ENCODE measurements around the gene LCN12. TPM values are rescaled to one million over a fixed set of nuclear protein-coding genes. Genes with fewer than 3 reads are reported as not detected.

LCN12 gene
- total and polyA plus RNA-seq, 2 donors (not counting 1 experiment from before 2014, with no cell fraction given) = 0.17 TPM; not detected in 1

- H3K9ac ChIP-seq (ENCODE audit: insufficient read depth, low read length) = no peak overlapping the region
- TF ChIP-seq EZH2 (IDR thresholded peaks at IDR 0.05; ENCODE audit: low read length, missing control alignments) = no peak
- no peak overlapping the region for H3K4me2 ChIP-seq (ENCODE audit: extremely low read depth, insufficient read depth, low read length)
- DNase-seq (ENCODE audit: low read depth in 2 of 2) = no peak
- H3K9me3 ChIP-seq (ENCODE audit: control insufficient read depth, insufficient read depth, low read depth, low read length) = no peaks in the 10 kb centered on the region
- H3K36me3 ChIP-seq (ENCODE audit: control insufficient read depth, insufficient read depth, low read length) = peaks cover 10% of the 10 kb centered on the region
- no peaks in the 10 kb centered on the region for H3K27me3 ChIP-seq (ENCODE audit: control insufficient read depth, insufficient read depth, low read length)
- peaks cover 2% of the 10 kb centered on the region for H3K4me1 ChIP-seq (ENCODE audit: control insufficient read depth, extremely low read depth, insufficient read depth, low read length)
- no peaks in the 10 kb centered on the region for H4K20me1 ChIP-seq (ENCODE audit: control insufficient read depth, extremely low read depth, insufficient read depth, low read length)
- H3K27ac ChIP-seq (ENCODE audit: insufficient read depth, low read length) = no peak overlapping the region
- no peak overlapping the region for H2AFZ ChIP-seq (ENCODE audit: low read length)
- H3K4me3 ChIP-seq (replicated peaks in 1 of 4; ENCODE audit: control extremely low read depth in 1 of 4, insufficient read depth in 1 of 4, low read depth in 3 of 4, low read length in 4 of 4) = no peak overlapping the region
- peaks cover 17% of the 10 kb centered on the region for H3K79me2 ChIP-seq (ENCODE audit: control insufficient read depth, insufficient read depth, low read length)
These were observed 4.8 kb upstream of the LCN12 start for GRCh38 chr9:136947028-136947891.

GRCh38 chr9:136947955-136948510 is 4.0 kb upstream of the LCN12 start:
- Histone ChIP-seq H3K4me1 (ENCODE audit: control insufficient read depth, extremely low read depth, insufficient read depth, low read length) (peaks cover 2% of the 10 kb centered on the region), H3K4me3 (replicated peaks in 1 of 4; ENCODE audit: control extremely low read depth in 1 of 4, insufficient read depth in 1 of 4, low read depth in 3 of 4, low read length in 4 of 4) (no peak overlapping the region), H2AFZ (ENCODE audit: low read length) (no peak overlapping the region), H3K9ac (ENCODE audit: insufficient read depth, low read length) (no peak overlapping the region), H3K4me2 (ENCODE audit: extremely low read depth, insufficient read depth, low read length) (peak overlapping the region; percentile 32), H3K27ac (ENCODE audit: insufficient read depth, low read length) (no peak overlapping the region), H3K36me3 (ENCODE audit: control insufficient read depth, insufficient read depth, low read length) (peaks cover 3% of the 10 kb centered on the region), H3K79me2 (ENCODE audit: control insufficient read depth, insufficient read depth, low read length) (peaks cover 10% of the 10 kb centered on the region), H3K9me3 (ENCODE audit: control insufficient read depth, insufficient read depth, low read depth, low read length) (no peaks in the 10 kb centered on the region), H3K27me3 (ENCODE audit: control insufficient read depth, insufficient read depth, low read length) (no peaks in the 10 kb centered on the region), H4K20me1 (ENCODE audit: control insufficient read depth, extremely low read depth, insufficient read depth, low read length) (no peaks in the 10 kb centered on the region)
- TF ChIP-seq CTCF (conservative IDR thresholded peaks at IDR 0.05 in 1 of 2, IDR thresholded peaks at IDR 0.05 in 1 of 2; ENCODE audit: low read depth in 1 of 2, low read length in 2 of 2) = peak; percentile 47 to 53
- TF ChIP-seq EZH2 (IDR thresholded peaks at IDR 0.05; ENCODE audit: low read length, missing control alignments) = no peak
- peak in 1 of 2 donors; percentile 37 for DNase-seq (ENCODE audit: low read depth in 2 of 2)

DNA sequence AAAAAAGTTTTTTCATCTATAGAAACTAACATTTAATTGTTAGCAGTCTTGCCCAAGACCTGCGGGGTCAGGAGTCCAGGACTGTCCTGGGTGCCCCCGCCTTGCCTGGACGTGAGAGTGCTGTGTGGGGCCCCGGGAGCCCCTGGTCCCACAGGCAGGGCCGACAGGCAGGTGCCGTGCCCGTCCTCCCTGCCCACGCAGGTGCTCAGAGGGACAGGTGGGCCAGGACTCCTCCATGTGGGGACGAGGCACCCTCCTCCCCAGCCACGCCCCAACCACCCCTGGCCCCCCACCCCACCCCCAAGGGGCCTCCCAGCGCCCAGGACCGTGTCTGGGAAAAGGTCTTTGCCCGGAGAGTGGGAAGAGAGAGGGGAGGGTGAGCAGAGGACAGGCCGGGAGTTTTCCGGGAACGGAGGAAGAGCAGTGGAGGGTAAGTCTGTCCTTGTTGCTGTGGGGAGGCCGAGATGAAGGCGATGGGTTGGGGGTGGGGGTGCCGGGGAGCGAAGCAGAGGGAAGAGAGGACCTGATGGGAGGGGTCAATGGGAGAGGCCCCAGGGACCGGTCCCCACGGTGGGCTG is 2.7 kb upstream of the LCN12 start:
- Histone ChIP-seq H3K9me3 (ENCODE audit: control insufficient read depth, insufficient read depth, low read depth, low read length) (no peaks in the 10 kb centered on the region), H3K4me2 (ENCODE audit: extremely low read depth, insufficient read depth, low read length) (peak overlapping the region; percentile 89), H3K9ac (ENCODE audit: insufficient read depth, low read length) (peak overlapping the region; percentile 40), H4K20me1 (ENCODE audit: control insufficient read depth, extremely low read depth, insufficient read depth, low read length) (no peaks in the 10 kb centered on the region), H2AFZ (ENCODE audit: low read length) (peak overlapping the region; percentile 70), H3K79me2 (ENCODE audit: control insufficient read depth, insufficient read depth, low read length) (no peaks in the 10 kb centered on the region), H3K4me1 (ENCODE audit: control insufficient read depth, extremely low read depth, insufficient read depth, low read length) (no peaks in the 10 kb centered on the region), H3K4me3 (replicated peaks in 1 of 4; ENCODE audit: control extremely low read depth in 1 of 4, insufficient read depth in 1 of 4, low read depth in 3 of 4, low read length in 4 of 4) (peak overlapping the region; percentile 42 to 61 (median 48)), H3K36me3 (ENCODE audit: control insufficient read depth, insufficient read depth, low read length) (no peaks in the 10 kb centered on the region), H3K27me3 (ENCODE audit: control insufficient read depth, insufficient read depth, low read length) (no peaks in the 10 kb centered on the region), H3K27ac (ENCODE audit: insufficient read depth, low read length) (no peak overlapping the region)
- no peak for DNase-seq (ENCODE audit: low read depth in 2 of 2)
- TF ChIP-seq EZH2 (IDR thresholded peaks at IDR 0.05; ENCODE audit: low read length, missing control alignments) = no peak
- no peak for TF ChIP-seq CTCF (conservative IDR thresholded peaks at IDR 0.05 in 1 of 2, IDR thresholded peaks at IDR 0.05 in 1 of 2; ENCODE audit: low read depth in 1 of 2, low read length in 2 of 2)
